Keratinocyte (primary cell): ENCODE results near the gene LATS2. TPM values are rescaled to one million over a fixed set of nuclear protein-coding genes. Genes with fewer than 3 reads are reported as not detected.

ENCODE experiments used
- DNase-seq: peaks from one replicate; pipeline ENCODE4 v3.0.0-alpha.2; 2011; ENCODE audit warnings: low read depth, missing footprints, low spot score
- FAIRE-seq: peaks from 2 replicates; lab custom pipeline; 2011; peaks lifted over from hg19 to GRCh38; lab: Jason Lieb, UNC
- H2AFZ ChIP-seq: 2 replicates; pipeline ENCODE4 v1.6.0; 2012; ENCODE audit warnings: low read length, control low read depth, inconsistent platforms; ENCODE audit not compliant: control insufficient read depth
- H3K27ac ChIP-seq: 2 replicates; pipeline ENCODE4 v1.5.1; 2011; ENCODE audit warnings: low read length; ENCODE audit not compliant: control insufficient read depth, insufficient read depth
- H3K27me3 ChIP-seq: 3 replicates; pipeline ENCODE4 v1.6.0; 2011; ENCODE audit warnings: low read length; ENCODE audit not compliant: control insufficient read depth, insufficient read depth; ENCODE audit errors: extremely low read depth
- H3K36me3 ChIP-seq, 2 experiments: 2 replicates in 1 of 2; 3 replicates in 1 of 2; pipeline ENCODE4 v1.5.1; 2011; ENCODE audit warnings: low read length in 2 of 2, mild to moderate bottlenecking in 1 of 2; ENCODE audit not compliant: control insufficient read depth in 2 of 2, insufficient read depth in 2 of 2; ENCODE audit errors: extremely low read depth in 1 of 2
- H3K4me1 ChIP-seq: 3 replicates; pipeline ENCODE4 v1.5.1; 2011; ENCODE audit warnings: low read length; ENCODE audit not compliant: control insufficient read depth, insufficient read depth; ENCODE audit errors: extremely low read depth
- H3K4me2 ChIP-seq: 3 replicates; pipeline ENCODE4 v1.6.0; 2011; ENCODE audit warnings: low read depth, low read length; ENCODE audit not compliant: control insufficient read depth, insufficient read depth; ENCODE audit errors: extremely low read depth
- H3K4me3 ChIP-seq, 3 experiments: fragments of 200-600 bp in 1 of 3; sonication (generic) in 1 of 3; 2 replicates in 2 of 3; 3 replicates in 1 of 3; pipeline ENCODE4 v1.5.1; 2011 to 2016; ENCODE audit warnings: low read length in 3 of 3, mild to moderate bottlenecking in 3 of 3, control low read depth in 2 of 3, inconsistent platforms in 1 of 3, low read depth in 1 of 3, mixed read lengths in 1 of 3, mixed run types in 1 of 3, moderate library complexity in 1 of 3; ENCODE audit not compliant: control insufficient read depth in 2 of 3, insufficient read depth in 2 of 3; ENCODE audit errors: extremely low read depth in 1 of 3
- H3K79me2 ChIP-seq: 2 replicates; pipeline ENCODE4 v1.6.0; 2012; ENCODE audit warnings: low read length; ENCODE audit not compliant: control insufficient read depth, insufficient read depth
- H3K9ac ChIP-seq: 3 replicates; pipeline ENCODE4 v1.6.0; 2011; ENCODE audit warnings: low read length; ENCODE audit not compliant: control insufficient read depth, insufficient read depth; ENCODE audit errors: extremely low read depth
- H3K9me1 ChIP-seq: 3 replicates; pipeline ENCODE4 v1.6.0; 2011; ENCODE audit warnings: low read length; ENCODE audit not compliant: control insufficient read depth, insufficient read depth; ENCODE audit errors: extremely low read depth
- H3K9me3 ChIP-seq: 2 replicates; pipeline ENCODE4 v1.5.1; 2012; ENCODE audit warnings: low read depth, low read length; ENCODE audit not compliant: control insufficient read depth
- H4K20me1 ChIP-seq: 3 replicates; pipeline ENCODE4 v1.6.0; 2011; ENCODE audit warnings: low read length; ENCODE audit not compliant: control insufficient read depth, insufficient read depth; ENCODE audit errors: extremely low read depth
- EZH2 ChIP-seq: IDR thresholded peaks from one replicate; pipeline ENCODE4 v1.6.1; 2012; ENCODE audit warnings: inconsistent platforms, mild to moderate bottlenecking, low read length, moderate library complexity
- dilution Hi-C: fragments of 300-500 bp; cut with MboI; formaldehyde crosslinking; loops from one replicate; pipeline ENCODE4 v1.7.0; 2020; ENCODE audit warnings: low sequenced_read_pairs; ENCODE audit not compliant: extremely low pct_ligation_motif_present
- polyA plus RNA-seq, 5 experiments: library from polyadenylated mRNA; depleted of rRNA in 3 of 5; stranded (reverse) in 3 of 5; stranded (forward) in 1 of 5; unstranded in 1 of 5; fragments of >200 nt; gene quantifications; 1 replicate in 1 of 5; 2 replicates in 3 of 5; 3 replicates in 1 of 5; pipeline versions ENCODE4 v1.2.1 to v1.2.3, GENCODE V29; 2011 to 2012; ENCODE audit warnings: missing spikeins in 2 of 5, low read depth in 1 of 5, low replicate concordance in 1 of 5
- TF ChIP-seq, protein P1 (sequence below), 3 experiments: IDR thresholded peaks in 1 of 3; conservative IDR thresholded peaks in 1 of 3; optimal IDR thresholded peaks in 1 of 3; 2 replicates in 2 of 3; 3 replicates in 1 of 3; pipeline versions ENCODE3 to v1.5.1; 2011; ENCODE audit warnings: low read length in 3 of 3, mild to moderate bottlenecking in 3 of 3, moderate library complexity in 2 of 3, control low read depth in 1 of 3, inconsistent platforms in 1 of 3; ENCODE audit not compliant: insufficient read depth in 2 of 3; ENCODE audit errors: extremely low read depth in 1 of 3

Gene LATS2
- polyA plus RNA-seq, 1 donor (not counting 4 experiments of a cell fraction or from before 2014, with no cell fraction given) = 6.7 TPM

- H3K27ac ChIP-seq = no peak overlapping the region
- FAIRE-seq (peak; percentile 60), DNase-seq (peak; percentile 44)
- H3K4me3 ChIP-seq = no peak overlapping the region
- H3K4me1 ChIP-seq = peaks cover 20% of the 10 kb centered on the region
- TF ChIP-seq, protein P1, sequence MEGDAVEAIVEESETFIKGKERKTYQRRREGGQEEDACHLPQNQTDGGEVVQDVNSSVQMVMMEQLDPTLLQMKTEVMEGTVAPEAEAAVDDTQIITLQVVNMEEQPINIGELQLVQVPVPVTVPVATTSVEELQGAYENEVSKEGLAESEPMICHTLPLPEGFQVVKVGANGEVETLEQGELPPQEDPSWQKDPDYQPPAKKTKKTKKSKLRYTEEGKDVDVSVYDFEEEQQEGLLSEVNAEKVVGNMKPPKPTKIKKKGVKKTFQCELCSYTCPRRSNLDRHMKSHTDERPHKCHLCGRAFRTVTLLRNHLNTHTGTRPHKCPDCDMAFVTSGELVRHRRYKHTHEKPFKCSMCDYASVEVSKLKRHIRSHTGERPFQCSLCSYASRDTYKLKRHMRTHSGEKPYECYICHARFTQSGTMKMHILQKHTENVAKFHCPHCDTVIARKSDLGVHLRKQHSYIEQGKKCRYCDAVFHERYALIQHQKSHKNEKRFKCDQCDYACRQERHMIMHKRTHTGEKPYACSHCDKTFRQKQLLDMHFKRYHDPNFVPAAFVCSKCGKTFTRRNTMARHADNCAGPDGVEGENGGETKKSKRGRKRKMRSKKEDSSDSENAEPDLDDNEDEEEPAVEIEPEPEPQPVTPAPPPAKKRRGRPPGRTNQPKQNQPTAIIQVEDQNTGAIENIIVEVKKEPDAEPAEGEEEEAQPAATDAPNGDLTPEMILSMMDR (optimal IDR thresholded peaks at IDR 0.05 in 1 of 3, IDR thresholded peaks at IDR 0.05 in 1 of 3, conservative IDR thresholded peaks at IDR 0.05 in 1 of 3; ENCODE audit: extremely low read depth in 1 of 3, insufficient read depth in 2 of 3, low read length in 3 of 3) = no peak
- no peak for TF ChIP-seq EZH2
- no peak overlapping the region for H3K9ac ChIP-seq
- H3K9me3 ChIP-seq = no peaks in the 10 kb centered on the region
- H3K27me3 ChIP-seq = no peaks in the 10 kb centered on the region
- H3K9me1 ChIP-seq = no peaks in the 10 kb centered on the region
- H3K36me3 ChIP-seq = no peaks in the 10 kb centered on the region
- dilution Hi-C loops = no loop called here
- no peaks in the 10 kb centered on the region for H3K79me2 ChIP-seq
- H2AFZ ChIP-seq = no peak overlapping the region
- peak overlapping the region; percentile 23 for H3K4me2 ChIP-seq
- no peaks in the 10 kb centered on the region for H4K20me1 ChIP-seq
These were observed 8.2 kb upstream of the LATS2 start for GRCh38 chr13:21069561-21070004.

DNA sequence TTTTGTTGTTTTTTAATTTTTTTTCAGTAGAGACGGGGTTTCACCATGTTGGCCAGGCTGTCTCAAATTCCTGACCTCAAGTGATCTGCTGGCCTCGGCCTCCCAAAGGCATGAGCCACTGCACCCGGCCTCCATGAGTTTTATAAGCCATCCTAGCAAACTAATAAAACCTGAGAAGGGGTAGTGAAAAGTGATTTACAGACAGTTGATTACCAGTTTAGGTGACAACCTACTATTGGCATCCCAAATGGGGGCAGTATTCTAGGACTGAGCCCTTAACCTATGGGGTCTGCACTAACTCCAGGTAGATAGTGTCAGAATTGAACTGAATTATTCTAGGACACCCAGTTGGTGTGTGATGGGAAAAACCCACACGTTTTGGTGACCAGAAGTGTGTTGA lies 6.5 kb upstream of the LATS2 start:
- TF ChIP-seq, protein P1 (optimal IDR thresholded peaks at IDR 0.05 in 1 of 3, IDR thresholded peaks at IDR 0.05 in 1 of 3, conservative IDR thresholded peaks at IDR 0.05 in 1 of 3; ENCODE audit: extremely low read depth in 1 of 3, insufficient read depth in 2 of 3, low read length in 3 of 3) = no peak
- TF ChIP-seq EZH2 = no peak
- no peaks in the 10 kb centered on the region for H3K79me2 ChIP-seq
- peaks cover 20% of the 10 kb centered on the region for H3K4me1 ChIP-seq
- H3K9me1 ChIP-seq = no peaks in the 10 kb centered on the region
- H3K9me3 ChIP-seq = no peaks in the 10 kb centered on the region
- H3K4me2 ChIP-seq = no peak overlapping the region
- DNase-seq (no peak), FAIRE-seq (no peak)
- H3K27ac ChIP-seq = no peak overlapping the region
- no peaks in the 10 kb centered on the region for H3K36me3 ChIP-seq
- no peaks in the 10 kb centered on the region for H3K27me3 ChIP-seq
- dilution Hi-C loops = no loop called here
- no peaks in the 10 kb centered on the region for H4K20me1 ChIP-seq
- H2AFZ ChIP-seq = no peak overlapping the region
- no peak overlapping the region for H3K4me3 ChIP-seq
- no peak overlapping the region for H3K9ac ChIP-seq
